HT-29 (cell line): ENCODE measurements around the gene NCKAP1. TPM values are rescaled to one million over a fixed set of nuclear protein-coding genes. Genes with fewer than 3 reads are reported as not detected.

Source experiments
- DNase-seq: peaks from one replicate; pipeline ENCODE4 v3.0.0-alpha.2; 2015; ENCODE audit warnings: low spot score
- total RNA-seq: library from RNA; depleted of rRNA; stranded (reverse); fragments of >200 nt; shearing (Covaris generic); gene quantifications from 2 replicates; pipeline ENCODE4 v1.2.3, GENCODE V29; 2014

NCKAP1 gene
- total RNA-seq, 1 experiment from 2014 or later: 45.7 TPM

DNA sequence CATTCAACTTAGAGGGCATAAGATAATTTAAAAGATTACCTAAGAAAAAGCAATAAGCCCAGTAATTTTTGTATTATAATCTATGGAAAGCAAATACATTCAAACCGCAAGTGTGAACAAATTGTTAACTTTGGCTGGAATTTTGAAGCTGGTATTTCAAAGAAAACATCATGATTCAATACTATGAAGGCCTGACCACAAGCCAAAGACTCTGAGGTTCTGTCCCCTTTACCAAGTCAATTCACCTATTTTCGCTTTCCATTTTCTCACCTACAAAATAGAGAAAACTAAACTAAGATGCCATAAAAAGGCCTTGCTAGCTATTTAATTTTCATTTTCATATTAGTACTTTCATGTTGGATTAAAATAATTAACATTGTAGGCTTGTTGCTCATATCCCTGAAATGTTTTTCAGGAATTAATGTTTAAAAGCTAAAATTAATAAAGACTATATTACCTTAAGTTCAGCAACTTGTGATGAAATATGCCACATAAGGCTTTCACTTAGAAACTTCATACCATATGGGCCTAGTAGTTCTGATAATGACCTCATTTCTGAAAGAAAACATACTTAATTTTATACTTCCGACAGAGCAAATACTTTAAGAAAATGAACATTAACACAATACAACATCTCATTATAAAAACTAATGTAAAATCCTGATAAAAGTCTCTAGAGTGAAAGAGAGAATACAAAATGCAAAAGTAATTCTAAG, 86.2 kb downstream of the NCKAP1 start:
- no peak for DNase-seq

DNA sequence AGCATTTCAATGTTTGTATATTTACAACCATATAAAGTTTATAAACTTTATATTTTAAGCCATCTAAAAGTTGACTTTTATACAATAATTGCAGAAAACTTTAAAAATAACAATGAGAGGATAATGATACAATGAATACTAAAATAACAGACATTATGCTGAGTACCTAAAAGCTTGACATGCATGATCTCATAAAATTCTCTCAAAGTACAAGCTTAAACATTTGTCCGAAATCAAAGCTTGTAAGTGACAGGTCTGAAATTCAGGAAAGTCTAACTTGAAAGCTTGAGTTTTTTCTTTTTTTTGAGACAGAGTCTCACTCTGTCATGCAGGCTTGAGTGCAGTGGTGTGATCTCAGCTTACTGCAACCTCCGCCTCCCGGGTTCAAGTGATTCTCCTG, 87.7 kb downstream of the NCKAP1 start:
- no peak for DNase-seq

DNA sequence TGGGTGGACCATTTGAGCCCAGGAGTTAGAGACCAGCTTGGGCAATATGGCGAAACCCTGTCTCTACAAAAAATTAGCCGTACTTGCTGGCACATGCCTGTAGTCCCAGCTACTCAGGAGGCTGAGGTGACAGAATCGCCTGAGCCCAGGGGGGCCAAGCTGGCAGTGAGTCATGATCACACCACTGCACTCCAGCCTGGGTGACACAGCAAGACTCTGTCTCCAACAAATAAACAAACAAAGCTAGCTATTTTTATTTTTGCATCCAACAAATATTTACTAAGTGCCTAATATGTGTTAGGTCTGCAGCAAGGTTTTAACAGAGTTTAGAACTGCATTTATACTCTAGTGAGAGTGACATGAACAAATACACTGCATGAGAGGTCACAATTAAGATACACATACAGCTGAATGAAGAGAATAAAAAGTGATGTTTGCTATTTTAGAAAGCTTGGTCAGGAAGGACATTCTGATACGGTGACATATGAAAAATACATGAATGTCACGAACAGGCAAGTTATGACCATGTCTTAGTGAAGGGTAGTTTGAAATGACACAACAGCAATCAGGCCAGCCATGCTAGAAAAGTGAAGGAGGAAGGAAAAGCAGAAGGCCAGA, 88.6 kb downstream of the NCKAP1 start:
- DNase-seq: no peak

DNA sequence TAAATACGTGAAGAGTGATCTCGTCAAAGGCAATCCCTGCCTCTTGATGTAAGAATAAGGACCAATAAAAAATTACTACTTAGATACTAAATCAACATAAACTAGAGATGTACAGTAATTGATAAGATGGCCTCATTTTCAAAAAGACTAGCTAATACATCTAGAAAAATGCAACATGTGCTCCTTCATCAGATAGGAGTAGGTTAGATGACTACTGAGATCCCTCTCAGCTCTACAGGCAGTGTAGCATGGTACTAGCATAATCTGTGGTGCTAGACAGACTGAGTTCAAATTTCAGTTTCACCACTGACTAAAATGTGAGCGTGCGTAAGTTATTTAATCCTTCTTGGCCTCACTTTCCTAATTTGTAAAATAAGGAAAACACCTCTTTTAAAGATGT, 89.2 kb downstream of the NCKAP1 start:
- no peak for DNase-seq

DNA sequence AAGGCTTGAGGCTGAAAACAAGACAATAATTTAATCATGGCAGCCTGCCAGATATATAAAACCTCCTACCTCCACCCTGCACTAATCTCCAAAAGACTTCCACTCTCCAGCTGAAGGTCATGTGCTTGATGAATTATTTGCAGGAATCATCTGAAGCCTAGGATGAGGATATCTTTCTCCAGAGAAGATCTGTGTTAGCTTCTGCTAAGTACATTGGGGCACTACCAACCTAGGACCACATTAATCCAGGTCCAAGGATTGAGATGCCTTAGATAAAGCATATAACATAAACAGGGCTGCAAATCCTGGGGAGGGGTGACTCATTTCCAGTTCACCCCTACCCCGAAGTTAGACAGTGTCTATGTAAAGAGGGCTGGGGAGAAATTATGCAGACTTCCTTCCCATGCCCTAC, 91.3 kb downstream of the NCKAP1 start:
- peak; percentile 20 for DNase-seq

DNA sequence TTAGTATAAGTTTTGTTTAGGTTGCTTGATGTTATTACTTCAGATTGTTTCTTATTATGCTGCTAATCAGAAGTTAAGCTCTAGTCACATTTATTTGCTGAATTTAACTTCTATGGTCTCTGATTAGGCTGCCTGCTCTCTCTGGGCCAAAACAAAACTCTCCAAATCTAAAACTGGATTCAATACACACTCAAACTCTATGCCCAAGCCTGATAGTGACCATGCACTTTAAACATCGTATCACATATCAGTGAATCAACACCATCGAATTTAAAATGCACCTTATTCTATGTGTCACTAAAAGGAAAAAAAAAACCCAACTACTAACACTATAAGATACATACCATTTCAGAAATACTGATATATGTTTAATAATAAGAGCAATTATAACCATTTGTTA, 94.9 kb downstream of the NCKAP1 start:
- DNase-seq: no peak

DNA sequence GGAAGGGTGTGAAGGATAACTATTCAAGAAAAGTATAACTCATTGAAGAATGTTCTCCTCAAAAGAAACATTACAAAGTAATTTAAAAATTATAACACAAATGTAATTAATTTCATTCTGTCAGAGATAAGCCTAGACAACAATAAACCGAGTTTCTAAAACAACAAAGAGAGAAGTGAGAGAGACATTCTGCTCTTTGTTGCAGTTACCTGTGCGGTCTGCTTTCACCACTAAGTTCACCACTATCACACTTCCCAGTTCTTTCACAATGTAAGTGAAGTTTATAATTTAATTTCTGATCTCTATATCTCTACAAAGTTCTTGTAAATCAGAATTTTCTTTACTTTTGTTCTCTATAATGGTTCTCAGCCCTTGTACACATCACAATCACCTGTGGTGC, 95.5 kb downstream of the NCKAP1 start:
- DNase-seq: no peak

DNA sequence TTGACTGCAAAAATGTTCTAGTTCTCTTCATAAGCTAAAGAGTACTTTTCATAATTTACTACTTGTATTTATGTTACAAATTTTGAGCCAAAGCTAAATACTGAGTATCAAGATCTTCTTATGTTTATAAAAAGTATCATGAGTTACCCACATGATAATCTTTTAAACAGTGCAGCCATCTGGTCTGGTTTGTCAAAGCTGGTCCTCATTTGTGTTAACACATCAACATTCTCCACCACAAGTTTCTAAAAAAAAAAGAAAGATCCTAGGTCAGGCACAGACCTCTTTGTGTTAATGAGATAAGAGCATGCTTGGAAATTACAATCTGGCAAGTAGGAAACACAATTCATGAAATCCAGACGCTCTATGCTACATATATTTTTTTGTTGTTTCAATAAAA, 96.3 kb downstream of the NCKAP1 start:
- DNase-seq: no peak

DNA sequence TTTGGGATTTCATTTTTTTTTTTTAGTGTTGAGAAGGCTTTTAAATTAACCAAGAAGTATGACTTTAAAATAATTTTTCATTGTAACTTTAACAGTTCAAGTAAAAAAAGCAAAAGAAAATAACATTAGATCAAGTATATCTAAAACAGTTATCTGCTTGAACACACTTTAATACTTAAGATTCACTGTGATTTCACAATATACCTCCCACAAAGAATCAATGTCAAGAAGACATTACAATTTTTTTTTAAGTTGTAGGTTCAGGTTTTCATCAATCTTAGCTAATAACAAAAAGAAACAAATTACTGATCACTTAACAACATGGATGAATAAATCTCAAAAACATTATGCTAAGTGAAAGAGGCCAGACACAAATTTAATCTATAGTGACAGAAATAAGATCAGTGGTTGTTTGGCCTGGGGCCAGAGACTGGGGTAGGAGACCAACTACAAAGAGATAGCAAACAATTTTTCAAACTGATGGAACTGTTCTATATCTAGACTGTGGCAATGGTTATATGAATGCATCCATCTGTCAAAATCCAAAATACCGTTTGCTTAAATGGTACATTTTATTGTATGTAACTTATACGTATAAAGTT, 97.0 kb downstream of the NCKAP1 start:
- DNase-seq: no peak

DNA sequence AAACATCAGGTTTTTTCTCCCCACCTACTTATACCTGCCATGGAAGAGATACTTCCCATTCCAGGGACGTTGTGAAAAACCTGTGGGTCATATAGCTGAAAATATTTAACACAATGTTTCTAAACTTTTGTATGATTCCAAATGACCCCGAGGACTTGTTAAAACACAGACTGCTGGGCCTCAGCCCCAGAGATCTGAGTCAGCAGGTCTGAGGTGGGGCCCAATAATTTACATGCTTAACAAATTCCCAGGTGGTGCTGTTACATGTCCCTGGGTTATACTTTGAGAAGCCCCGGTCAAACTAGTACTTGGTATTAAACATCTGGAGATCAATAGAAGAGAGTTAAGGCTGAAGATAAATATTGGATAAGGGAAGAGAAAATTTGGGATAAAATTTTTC, 100.4 kb downstream of the NCKAP1 start:
- no peak for DNase-seq

DNA sequence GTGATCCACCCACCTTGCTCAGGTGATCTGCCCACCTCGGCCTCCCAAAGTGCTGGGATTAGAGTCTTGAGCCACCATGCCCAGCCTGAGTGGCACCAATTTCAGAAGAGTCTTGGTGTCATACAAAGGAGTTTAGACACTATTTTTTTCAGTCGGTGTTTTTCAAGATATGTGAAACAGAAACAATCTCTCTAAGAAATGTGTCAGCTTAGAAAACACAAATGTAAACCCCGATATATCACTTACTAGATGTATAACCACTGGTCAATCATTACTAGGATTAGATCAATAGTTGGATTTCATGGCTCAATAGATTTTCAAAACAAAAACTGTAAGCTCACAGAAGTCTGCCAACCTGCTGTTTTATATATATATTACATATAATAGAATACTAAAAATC, 104.6 kb downstream of the NCKAP1 start:
- no peak for DNase-seq

DNA sequence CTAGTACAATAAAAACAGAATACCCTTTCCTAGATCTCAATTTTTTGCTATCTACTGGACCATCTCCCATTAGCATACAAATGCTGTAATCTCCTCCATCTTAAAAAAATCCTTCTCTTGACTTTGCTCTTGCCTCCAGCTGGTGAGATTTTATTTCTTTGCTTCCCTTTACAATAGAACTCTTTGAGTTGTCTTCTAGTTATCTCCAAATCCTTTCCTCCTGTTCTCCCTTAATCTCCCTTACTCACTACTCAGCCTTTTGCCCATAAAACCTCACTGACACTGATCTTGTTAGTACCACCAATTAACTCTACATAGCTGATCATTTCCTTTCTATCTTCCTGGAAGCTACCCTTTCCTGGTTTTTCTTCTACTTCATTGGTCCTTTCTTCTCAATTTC, 108.3 kb downstream of the NCKAP1 start:
- no peak for DNase-seq

DNA sequence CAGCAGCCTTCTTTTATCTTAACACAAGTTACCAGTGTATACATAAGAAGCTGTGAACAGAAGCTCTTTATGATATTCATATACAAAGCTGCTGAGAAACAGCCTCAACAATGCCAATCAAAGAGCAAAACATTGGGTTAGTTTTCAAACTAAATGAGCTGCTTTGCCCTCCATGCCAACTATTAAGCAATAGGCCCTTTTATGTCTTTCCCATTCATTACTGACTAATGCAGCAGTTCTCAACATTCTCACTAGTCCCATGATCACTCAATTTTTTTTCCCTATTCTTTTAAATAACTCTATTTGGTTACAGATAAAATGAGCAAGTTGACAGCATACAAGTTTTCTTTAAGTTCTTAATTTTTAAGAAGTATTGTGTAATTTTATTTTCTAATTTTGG, 114.0 kb downstream of the NCKAP1 start:
- no peak for DNase-seq

DNA sequence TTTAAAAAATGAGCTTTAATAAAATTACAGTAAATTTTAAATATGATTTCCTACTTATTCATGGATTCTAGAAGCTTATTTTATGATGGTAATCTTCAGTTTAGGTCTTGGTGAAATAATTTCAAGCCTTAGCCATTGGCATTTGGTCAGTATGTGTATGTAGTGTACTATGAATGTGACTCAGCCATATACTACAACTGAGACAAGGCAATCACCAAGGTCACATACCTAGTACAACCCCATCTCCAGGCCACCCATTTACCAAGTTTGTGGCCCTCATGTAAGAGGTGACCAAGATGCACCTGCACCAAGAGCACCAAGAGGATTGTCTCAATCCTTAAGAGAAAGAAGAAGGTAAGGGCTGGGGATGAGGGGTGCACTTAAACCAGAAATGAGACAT, 117.0 kb downstream of the NCKAP1 start:
- no peak for DNase-seq

DNA sequence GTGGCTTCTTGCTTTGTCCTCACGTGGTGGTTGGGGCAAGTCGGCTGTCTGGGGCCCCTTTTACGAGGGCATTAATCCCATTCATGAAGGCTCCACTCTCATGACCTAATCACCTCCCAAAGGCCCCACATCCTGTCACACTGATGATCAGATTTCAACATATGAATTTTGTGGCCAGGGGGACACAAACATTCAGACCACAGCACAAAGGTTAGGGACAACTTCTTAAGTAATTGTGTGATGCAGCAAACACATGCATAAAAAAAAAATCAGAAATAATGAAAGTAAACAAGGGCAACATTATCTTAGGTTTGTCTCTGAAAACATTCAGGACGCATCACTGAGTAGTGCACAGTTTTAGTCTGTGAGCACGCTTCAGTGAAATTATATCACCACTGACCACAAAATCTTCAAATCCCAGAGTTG, 117.6 kb downstream of the NCKAP1 start:
- DNase-seq: no peak

DNA sequence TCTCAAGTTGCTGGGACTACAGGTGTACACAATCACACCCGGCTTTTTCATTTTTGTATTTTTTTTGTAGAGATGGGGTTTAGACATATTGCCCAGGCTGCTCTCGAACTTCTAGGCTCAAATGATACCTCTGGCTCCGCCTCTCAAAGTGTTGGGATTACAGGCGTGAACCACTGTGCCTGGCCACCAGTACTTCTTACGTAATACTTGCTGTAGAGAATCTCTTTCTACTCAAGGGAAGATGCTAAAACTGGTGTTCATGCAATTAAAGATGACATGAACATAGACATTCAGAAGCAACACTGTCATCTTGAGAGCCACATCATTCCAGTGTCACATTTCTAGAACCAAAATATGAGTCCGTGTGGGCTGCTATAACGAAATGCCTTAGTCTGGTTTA, 118.2 kb downstream of the NCKAP1 start:
- DNase-seq: no peak

DNA sequence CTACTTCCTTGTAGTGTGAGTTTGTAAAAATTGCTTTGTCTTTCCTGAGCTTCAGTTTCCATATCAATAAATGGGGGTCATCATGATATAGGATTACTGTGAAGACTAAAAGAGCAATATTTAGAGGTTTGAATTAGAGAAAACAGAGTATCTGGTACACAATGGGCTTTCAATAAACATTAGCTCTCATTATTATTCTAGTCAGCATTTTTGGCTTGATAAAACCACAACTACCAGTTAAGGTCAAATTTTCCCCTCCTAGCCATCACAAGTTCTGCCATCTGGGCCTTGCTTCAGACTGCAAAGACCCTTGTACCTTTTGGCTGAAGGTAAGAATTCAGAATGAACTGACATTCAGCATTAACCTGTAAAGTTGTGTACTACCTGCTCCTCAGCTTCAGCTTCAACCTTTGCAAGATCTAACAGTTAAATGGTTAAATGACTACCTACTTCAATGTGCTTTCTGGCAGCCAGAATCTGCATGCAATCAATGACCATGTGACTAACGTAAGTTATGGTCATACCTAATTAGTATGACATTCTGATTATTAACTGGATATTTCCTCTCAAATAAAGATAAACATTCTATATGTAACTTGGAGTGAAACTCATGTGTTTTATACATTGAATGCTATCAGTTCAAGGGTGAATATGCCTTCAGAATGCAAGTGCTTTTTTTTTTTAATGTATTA, 119.2 kb downstream of the NCKAP1 start:
- DNase-seq: no peak

DNA sequence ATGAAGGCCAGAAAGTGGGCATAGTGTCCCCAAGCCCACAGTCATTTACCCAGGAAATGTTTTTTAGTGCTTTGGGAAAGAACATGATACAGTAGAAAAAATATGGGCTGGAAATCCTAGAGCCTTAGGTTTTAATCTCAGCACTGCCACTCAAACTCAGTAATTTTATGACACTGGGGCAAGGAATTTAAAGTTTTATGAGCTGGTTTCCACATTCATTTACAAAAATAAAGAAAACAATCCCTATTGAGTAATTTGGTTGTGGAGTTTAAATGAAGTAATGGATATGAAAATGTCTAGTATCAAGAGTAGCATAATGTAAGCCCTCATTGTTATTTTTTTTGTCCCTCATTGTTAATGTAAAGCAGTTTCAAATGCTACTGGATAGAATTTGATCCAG, 120.3 kb downstream of the NCKAP1 start:
- DNase-seq: no peak

DNA sequence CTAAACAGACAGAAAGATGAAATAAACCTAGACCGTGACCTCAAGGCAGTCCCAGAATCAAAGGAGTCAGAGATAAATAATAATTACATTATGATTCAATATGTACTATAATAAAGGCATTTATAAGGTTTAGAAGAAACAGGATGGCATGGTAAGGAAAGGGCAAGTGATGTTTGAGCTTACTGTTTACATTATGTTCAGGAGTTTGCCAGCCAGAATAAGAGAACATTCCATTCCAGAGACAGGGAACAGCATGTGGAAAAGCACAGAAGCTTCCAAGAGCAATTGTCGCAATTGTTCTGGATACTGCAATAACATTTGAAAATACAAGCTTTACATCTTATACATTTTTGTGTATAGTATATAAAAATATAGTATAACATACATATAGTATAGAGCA, 121.8 kb downstream of the NCKAP1 start:
- no peak for DNase-seq

DNA sequence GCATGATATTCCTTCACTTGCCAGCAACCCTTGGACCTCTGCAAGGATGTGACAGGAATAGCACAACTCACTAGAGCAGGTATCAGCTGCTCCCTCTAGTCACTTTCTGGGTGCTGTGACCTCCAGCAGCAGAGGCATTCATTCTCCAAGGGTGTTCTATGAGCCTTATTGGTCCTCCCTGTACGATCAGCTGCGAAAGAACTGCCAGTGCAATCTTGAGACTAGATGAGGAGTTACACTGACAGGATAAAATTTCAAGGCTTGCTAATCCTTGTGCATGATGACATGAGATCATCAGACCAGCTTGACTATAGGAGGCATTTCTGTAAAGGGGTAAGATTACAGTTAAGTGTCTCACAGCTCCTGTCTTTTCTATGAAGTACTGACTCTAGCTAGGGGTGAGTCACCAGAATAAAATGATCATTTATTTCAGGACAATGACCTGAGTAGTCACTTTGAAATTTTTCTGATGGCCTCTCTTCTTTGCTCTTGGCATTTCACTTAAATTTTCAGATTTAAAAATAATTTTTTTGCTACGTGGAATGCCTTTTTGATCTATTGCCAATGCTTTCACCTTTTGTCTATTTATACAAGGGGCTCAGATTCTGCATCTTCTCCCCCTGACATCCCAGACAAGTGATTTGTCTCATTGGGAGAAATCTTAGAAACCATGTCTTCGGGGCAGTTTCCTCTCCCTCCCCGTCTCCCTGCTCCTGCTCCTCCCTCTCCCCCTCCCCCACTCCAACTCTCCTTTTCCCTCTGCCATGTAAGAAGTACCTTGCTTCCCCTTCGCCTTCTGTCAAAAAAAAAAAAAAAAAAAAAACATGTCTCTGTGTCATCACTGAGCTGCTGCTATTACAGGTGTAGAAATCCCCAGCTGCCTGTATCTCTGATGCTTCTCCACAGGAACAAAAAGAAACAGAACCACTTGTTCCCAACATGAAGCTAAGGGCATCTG, 122.6 kb downstream of the NCKAP1 start:
- DNase-seq: no peak

DNA sequence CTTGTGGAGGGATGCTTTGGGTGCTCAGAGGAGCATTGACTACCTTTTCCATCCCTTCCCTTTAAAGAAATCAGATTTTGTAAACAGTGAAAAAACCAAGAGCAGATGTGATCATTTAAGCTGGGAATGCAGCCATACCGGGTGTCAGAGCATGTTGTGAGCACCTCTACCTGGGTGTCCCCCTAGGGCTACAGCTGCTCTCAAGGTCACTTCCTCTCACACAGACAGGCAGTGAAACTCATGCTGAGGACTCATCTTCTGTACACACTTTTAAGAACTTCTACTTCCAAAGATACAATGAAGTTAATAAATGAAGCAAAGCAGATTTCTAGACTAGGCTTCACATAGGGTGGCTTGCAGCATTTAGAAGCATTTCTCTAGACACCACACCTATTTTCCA, 123.4 kb downstream of the NCKAP1 start:
- DNase-seq: no peak
